GM12878 (cell line): Measurements from ENCODE around the gene SPEM2. TPM values are rescaled to one million over a fixed set of nuclear protein-coding genes. Genes with fewer than 3 reads are reported as not detected.

Source experiments
- ATAC-seq: fragments of 200-7000 bp; cut with Tn5 transposase; 3 replicates; pipeline ENCODE4 v1.9.1; 2020; ENCODE audit warnings: mild to moderate bottlenecking, moderate library complexity
- BruUV-seq: library from RNA; stranded (reverse); fragments of 400-500 nt; replicated peaks from 2 replicates; lab custom pipeline; 2021; lab: Mats Ljungman, UMichigan
- CTCF ChIA-PET: fragments of 300-600 bp; sonication (Branson Sonifier 250); formaldehyde crosslinking; extraction: SDS; loops from one replicate; lab custom pipeline; 2021; ENCODE audit warnings: inconsistent platforms; lab: Yijun Ruan, JAX
- POLR2A ChIA-PET: fragments of 350-600 bp; formaldehyde crosslinking; extraction: SDS; loops from one replicate; lab custom pipeline; 2021; ENCODE audit warnings: inconsistent platforms; lab: Charles Lee
- RAD21 ChIA-PET: fragments of 300-600 bp; sonication (Branson Sonifier 250); formaldehyde crosslinking; loops from one replicate; lab custom pipeline; 2023; ENCODE audit warnings: antibody characterized with exemption; ENCODE audit not compliant: unreplicated experiment; lab: Charles Lee
- SMC1A ChIA-PET: fragments of 300-600 bp; sonication (Branson Sonifier 250); formaldehyde crosslinking; loops from one replicate; lab custom pipeline; 2023; ENCODE audit not compliant: unreplicated experiment, uncharacterized antibody; lab: Charles Lee
- DNase-seq: peaks from one replicate; pipeline ENCODE4 v3.0.0-alpha.2; 2011; ENCODE audit warnings: low read depth, low spot score
- FAIRE-seq: peaks from 3 replicates; lab custom pipeline; 2011; peaks lifted over from hg19 to GRCh38; lab: Jason Lieb, UNC
- H2AFZ ChIP-seq: 2 replicates; pipeline ENCODE4 v1.6.0; 2011; ENCODE audit warnings: low read depth, low read length, control low read depth; ENCODE audit not compliant: control insufficient read depth
- H3K27ac ChIP-seq: 2 replicates; pipeline ENCODE4 v1.5.1; 2011; ENCODE audit warnings: control low read depth; ENCODE audit not compliant: control insufficient read depth, insufficient read depth
- H3K27me3 ChIP-seq, 2 experiments: replicated peaks in 1 of 2; 2 replicates each; pipeline versions ENCODE4 v1.6.0 to v1.6.1; 2011; ENCODE audit warnings: low read length in 1 of 2; ENCODE audit not compliant: control insufficient read depth in 2 of 2, insufficient read depth in 2 of 2
- H3K36me3 ChIP-seq, 2 experiments: 2 replicates each; pipeline ENCODE4 v1.5.1; 2011; ENCODE audit warnings: low read length in 1 of 2; ENCODE audit not compliant: control insufficient read depth in 2 of 2, insufficient read depth in 2 of 2
- H3K4me1 ChIP-seq: 2 replicates; pipeline ENCODE4 v1.6.1; 2011; ENCODE audit warnings: mild to moderate bottlenecking, low read length, moderate library complexity, mixed read lengths; ENCODE audit not compliant: control insufficient read depth, insufficient read depth
- H3K4me2 ChIP-seq: 2 replicates; pipeline ENCODE4 v1.6.0; 2011; ENCODE audit warnings: control low read depth; ENCODE audit not compliant: control insufficient read depth, insufficient read depth
- H3K4me3 ChIP-seq: fragments of 200-600 bp; sonication (generic); 2 replicates; pipeline ENCODE4 v1.5.1; 2016
- H3K79me2 ChIP-seq: 2 replicates; pipeline ENCODE4 v1.6.0; 2011; ENCODE audit warnings: low read length; ENCODE audit not compliant: control insufficient read depth, insufficient read depth
- H3K9ac ChIP-seq: 2 replicates; pipeline ENCODE4 v1.8.0; 2011; ENCODE audit warnings: low read length, control low read depth, mixed read lengths; ENCODE audit not compliant: control insufficient read depth, insufficient read depth
- H3K9me3 ChIP-seq: replicated peaks from 3 replicates; pipeline ENCODE4 v1.5.1; 2011; ENCODE audit warnings: mild to moderate bottlenecking, low read length; ENCODE audit not compliant: control insufficient read depth, insufficient read depth
- H4K20me1 ChIP-seq: 2 replicates; pipeline ENCODE4 v1.6.0; 2011; ENCODE audit not compliant: control insufficient read depth, insufficient read depth
- CREM ChIP-seq: IDR thresholded peaks from 2 replicates; pipeline ENCODE4 v1.6.1; 2014; ENCODE audit warnings: antibody characterized with exemption, low read depth
- CTCF ChIP-seq, 3 experiments: IDR thresholded peaks in 2 of 3; conservative IDR thresholded peaks in 1 of 3; 2 replicates each; pipeline ENCODE4 v1.5.1; 2011; ENCODE audit warnings: low read depth in 3 of 3, low read length in 3 of 3, mild to moderate bottlenecking in 3 of 3, control low read depth in 2 of 3, moderate library complexity in 2 of 3, inconsistent platforms in 1 of 3, mixed read lengths in 1 of 3; ENCODE audit not compliant: control insufficient read depth in 2 of 3, insufficient read depth in 1 of 3; ENCODE audit errors: extremely low read depth in 1 of 3
- EGR1 ChIP-seq, 2 experiments: IDR thresholded peaks; 1 replicate in 1 of 2; 2 replicates in 1 of 2; pipeline ENCODE4 v1.6.1; 2011 to 2012; ENCODE audit warnings: low read depth in 2 of 2, low read length in 2 of 2, borderline replicate concordance in 1 of 2, mild to moderate bottlenecking in 1 of 2, moderate library complexity in 1 of 2
- MEF2B ChIP-seq: fragments of 450-650 bp; IDR thresholded peaks from 2 replicates; pipeline ENCODE4 v1.6.1; 2018; ENCODE audit warnings: mild to moderate bottlenecking, moderate library complexity; ENCODE audit not compliant: partially characterized antibody, poor library complexity, severe bottlenecking
- RAD21 ChIP-seq: IDR thresholded peaks from 2 replicates; pipeline ENCODE4 v1.6.1; 2011; ENCODE audit warnings: mild to moderate bottlenecking, low read depth, low read length, moderate library complexity; ENCODE audit not compliant: insufficient read depth
- RELB ChIP-seq: fragments of 450-650 bp; IDR thresholded peaks from 2 replicates; pipeline ENCODE4 v1.6.1; 2017; ENCODE audit warnings: low read depth, mild to moderate bottlenecking, moderate library complexity
- ZBTB40 ChIP-seq: fragments of 450-650 bp; IDR thresholded peaks from 2 replicates; pipeline ENCODE4 v1.6.1; 2016; ENCODE audit warnings: mild to moderate bottlenecking, moderate library complexity, borderline replicate concordance
- WGBS: methylation state at CpG from one replicate; pipeline ENCODE4 v1.1.6; 2016; ENCODE audit warnings: low lambda C conversion rate; ENCODE audit not compliant: insufficient replicate concordance, insufficient coverage; ENCODE audit errors: missing lambda C conversion rate; 5-methylcytosine and 5-hydroxymethylcytosine counted together
- in situ Hi-C: fragments of 300-500 bp; cut with MboI; formaldehyde crosslinking; loops from 9 replicates; pipeline ENCODE4 v1.14.3; 2018; ENCODE audit warnings: mixed read lengths
- intact Hi-C: fragments of 100-400 bp; cut with micrococcal nuclease; formaldehyde crosslinking; loops from one replicate; pipeline ENCODE4 v1.14.2; 2022; ENCODE audit not compliant: unreplicated experiment
- polyA plus RNA-seq, 11 experiments: library from polyadenylated mRNA; depleted of rRNA in 4 of 11; unstranded in 6 of 11; stranded (reverse) in 5 of 11; fragments of >200 nt; fragmentation: Nextera tagmentation in 4 of 11; fragmentation: Illumina TruSeq in 1 of 11; extraction: Ambion mirVana in 4 of 11; extraction: Trizol in 1 of 11; gene quantifications; 1 replicate in 1 of 11; 2 replicates in 10 of 11; pipeline versions ENCODE4 v1.2.1 to v1.2.3, GENCODE V29; 2011 to 2016; ENCODE audit warnings: inconsistent platforms in 2 of 11, missing spikeins in 2 of 11, low read depth in 1 of 11
- total RNA-seq, 4 experiments: library from RNA; depleted of rRNA in 3 of 4; stranded (reverse); fragments of >200 nt in 3 of 4; fragmentation: Illumina TruSeq in 1 of 4; extraction: Trizol in 1 of 4; gene quantifications; 2 replicates each; pipeline versions ENCODE4 v1.2.1 to v1.2.3, GENCODE V29; 2013 to 2021
- TF ChIP-seq, protein P1 (sequence below): fragments of 450-650 bp; IDR thresholded peaks from 2 replicates; pipeline ENCODE4 v1.6.1; 2014; ENCODE audit warnings: mild to moderate bottlenecking
- TF ChIP-seq, protein P2 (sequence below): fragments of 450-650 bp; IDR thresholded peaks from 2 replicates; pipeline ENCODE4 v1.6.1; 2016; ENCODE audit warnings: mild to moderate bottlenecking

SPEM2 gene
- total and polyA plus RNA-seq, 10 of the 15 experiments (the other 5 are each of a cell fraction or from before 2014, with no cell fraction given) = not detected

GRCh38 chr17:7393613-7394451, 31.6 kb upstream of the SPEM2 start:
- H3K4me2 ChIP-seq = peak overlapping the region; percentile 96
- H3K9me3 ChIP-seq = no peaks in the 10 kb centered on the region
- in situ Hi-C loops = no loop called here
- ChIA-PET SMC1A (no interaction called here), RAD21 (interaction anchor here (1.0 to 1.3 kb wide), 6 partner anchors 10 to 167 kb away, joined by 3 to 10 read pairs (median 4); partner anchors contain the start of genes ACAP1, TMEM102, TMEM256 and TNFSF12), POLR2A (interaction anchor here (0.9 to 3.2 kb wide), 2 partner anchors 10 to 92 kb away, joined by 3 to 23 read pairs; partner anchors contain the start of gene TMEM256), CTCF (interaction anchor here (0.6 to 1.5 kb wide), 3 partner anchors 94 to 167 kb away, joined by 3 to 10 read pairs (median 4); partner anchors contain the start of gene SENP3)
- H3K79me2 ChIP-seq = peaks cover 2% of the 10 kb centered on the region
- H3K27ac ChIP-seq = peak overlapping the region; percentile 58
- FAIRE-seq = peak; percentile 31
- H3K27me3 ChIP-seq = no peaks in the 10 kb centered on the region
- 7% methylated on average over 40 of the region's 48 CpGs for WGBS
- DNase-seq = no peak
- peak; percentile 70 for ATAC-seq
- H3K36me3 ChIP-seq = no peaks in the 10 kb centered on the region
- peak overlapping the region; percentile 89 for H2AFZ ChIP-seq
- H3K4me3 ChIP-seq = peak overlapping the region; percentile 80
- no peaks in the 10 kb centered on the region for H4K20me1 ChIP-seq
- BruUV-seq = TSS peak; percentile 67
- H3K9ac ChIP-seq = peak overlapping the region; percentile 85
- no peaks in the 10 kb centered on the region for H3K4me1 ChIP-seq
- intact Hi-C loops = no loop called here
- TF ChIP-seq RAD21 = peak; percentile 39; the same call in 1 of the 2 replicates
- TF ChIP-seq CREM = 0 out of 2 replicates have a peak, but pooled peaks have one; percentile 3
- TF ChIP-seq CTCF (IDR thresholded peaks at IDR 0.05 in 2 of 3, conservative IDR thresholded peaks at IDR 0.05 in 1 of 3; ENCODE audit: control insufficient read depth in 2 of 3, extremely low read depth in 1 of 3, insufficient read depth in 1 of 3, low read depth in 3 of 3, low read length in 3 of 3) = 0 out of 6 replicates have a peak, but pooled peaks of 1 of the 3 experiments have one; percentile 11
- TF ChIP-seq EGR1 (IDR thresholded peaks at IDR 0.05; ENCODE audit: borderline replicate concordance in 1 of 2, low read depth in 2 of 2, low read length in 2 of 2) = 0 out of 3 replicates have a peak, but pooled peaks of 1 of the 2 experiments have one; percentile 53
- TF ChIP-seq ZBTB40 = no peak
- TF ChIP-seq, protein P1, sequence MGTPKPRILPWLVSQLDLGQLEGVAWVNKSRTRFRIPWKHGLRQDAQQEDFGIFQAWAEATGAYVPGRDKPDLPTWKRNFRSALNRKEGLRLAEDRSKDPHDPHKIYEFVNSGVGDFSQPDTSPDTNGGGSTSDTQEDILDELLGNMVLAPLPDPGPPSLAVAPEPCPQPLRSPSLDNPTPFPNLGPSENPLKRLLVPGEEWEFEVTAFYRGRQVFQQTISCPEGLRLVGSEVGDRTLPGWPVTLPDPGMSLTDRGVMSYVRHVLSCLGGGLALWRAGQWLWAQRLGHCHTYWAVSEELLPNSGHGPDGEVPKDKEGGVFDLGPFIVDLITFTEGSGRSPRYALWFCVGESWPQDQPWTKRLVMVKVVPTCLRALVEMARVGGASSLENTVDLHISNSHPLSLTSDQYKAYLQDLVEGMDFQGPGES = no peak
- TF ChIP-seq, protein P2, sequence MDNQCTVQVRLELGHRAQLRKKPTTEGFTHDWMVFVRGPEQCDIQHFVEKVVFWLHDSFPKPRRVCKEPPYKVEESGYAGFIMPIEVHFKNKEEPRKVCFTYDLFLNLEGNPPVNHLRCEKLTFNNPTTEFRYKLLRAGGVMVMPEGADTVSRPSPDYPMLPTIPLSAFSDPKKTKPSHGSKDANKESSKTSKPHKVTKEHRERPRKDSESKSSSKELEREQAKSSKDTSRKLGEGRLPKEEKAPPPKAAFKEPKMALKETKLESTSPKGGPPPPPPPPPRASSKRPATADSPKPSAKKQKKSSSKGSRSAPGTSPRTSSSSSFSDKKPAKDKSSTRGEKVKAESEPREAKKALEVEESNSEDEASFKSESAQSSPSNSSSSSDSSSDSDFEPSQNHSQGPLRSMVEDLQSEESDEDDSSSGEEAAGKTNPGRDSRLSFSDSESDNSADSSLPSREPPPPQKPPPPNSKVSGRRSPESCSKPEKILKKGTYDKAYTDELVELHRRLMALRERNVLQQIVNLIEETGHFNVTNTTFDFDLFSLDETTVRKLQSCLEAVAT = 0 out of 2 replicates have a peak, but pooled peaks have one; percentile 55
- TF ChIP-seq RELB = 0 out of 2 replicates have a peak, but pooled peaks have one; percentile 13
- peak; percentile 78 for TF ChIP-seq MEF2B
